Measurements from ENCODE around the gene FAM76B.

Gene FAM76B

DNA sequence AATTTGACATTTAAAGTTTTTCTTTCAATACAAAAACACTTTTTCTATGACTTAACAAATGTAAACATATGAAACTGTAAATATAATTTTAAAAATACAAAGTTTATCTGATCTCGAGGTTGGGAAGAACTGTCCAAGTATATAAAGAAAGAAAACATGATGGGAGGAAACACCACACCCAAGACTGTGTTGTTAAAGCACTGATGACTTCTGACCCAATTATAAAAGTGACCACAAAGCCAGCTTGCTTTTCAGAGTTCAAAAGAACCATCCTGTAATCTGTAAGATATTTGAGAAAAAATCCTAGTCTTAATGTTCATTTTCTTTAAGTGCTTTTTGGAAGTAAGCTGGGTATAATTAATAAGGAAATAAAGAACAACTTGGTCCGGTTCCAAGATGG is 16.3 kb upstream of the FAM76B start:
- DNase-seq (ENCODE audit: low spot score), result no peak
- peaks cover 43% of the 10 kb centered on the region for H3K36me3 ChIP-seq (ENCODE audit: low read depth)
- ATAC-seq (ENCODE audit: low read depth), result no peak

DNA sequence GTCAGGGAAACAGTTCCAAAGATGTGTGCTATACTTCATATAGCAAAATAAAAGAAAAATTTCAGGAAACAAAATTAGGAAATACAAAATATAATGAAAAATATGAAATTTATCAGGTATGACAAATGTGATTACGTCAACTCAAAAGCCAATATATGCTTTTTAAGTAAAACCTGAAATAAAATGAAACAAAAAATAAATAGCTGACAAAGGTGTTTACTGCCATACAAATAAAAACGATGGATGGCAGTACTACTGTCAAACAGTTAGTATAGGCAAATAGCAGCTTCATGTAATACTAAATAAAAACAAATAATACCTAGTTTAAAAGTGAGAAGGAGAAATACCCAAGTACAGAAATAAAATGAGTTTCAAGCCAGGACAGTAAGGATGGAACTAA is 14.4 kb upstream of the FAM76B start:
- Histone ChIP-seq H3K36me3 (ENCODE audit: low read depth) (peaks cover 61% of the 10 kb centered on the region), H3K27me3 (ENCODE audit: insufficient read depth, poor library complexity, severe bottlenecking) (no peaks in the 10 kb centered on the region), H3K9me3 (ENCODE audit: severe bottlenecking) (no peaks in the 10 kb centered on the region), H3K4me1 (ENCODE audit: insufficient read depth, poor library complexity, severe bottlenecking) (no peaks in the 10 kb centered on the region), H3K4me3 (ENCODE audit: severe bottlenecking) (no peak overlapping the region), H3K27ac (ENCODE audit: poor library complexity, severe bottlenecking) (no peak overlapping the region)
- ATAC-seq (ENCODE audit: low read depth) (no peak), DNase-seq (ENCODE audit: low spot score) (no peak)
- TF ChIP-seq, protein P1, sequence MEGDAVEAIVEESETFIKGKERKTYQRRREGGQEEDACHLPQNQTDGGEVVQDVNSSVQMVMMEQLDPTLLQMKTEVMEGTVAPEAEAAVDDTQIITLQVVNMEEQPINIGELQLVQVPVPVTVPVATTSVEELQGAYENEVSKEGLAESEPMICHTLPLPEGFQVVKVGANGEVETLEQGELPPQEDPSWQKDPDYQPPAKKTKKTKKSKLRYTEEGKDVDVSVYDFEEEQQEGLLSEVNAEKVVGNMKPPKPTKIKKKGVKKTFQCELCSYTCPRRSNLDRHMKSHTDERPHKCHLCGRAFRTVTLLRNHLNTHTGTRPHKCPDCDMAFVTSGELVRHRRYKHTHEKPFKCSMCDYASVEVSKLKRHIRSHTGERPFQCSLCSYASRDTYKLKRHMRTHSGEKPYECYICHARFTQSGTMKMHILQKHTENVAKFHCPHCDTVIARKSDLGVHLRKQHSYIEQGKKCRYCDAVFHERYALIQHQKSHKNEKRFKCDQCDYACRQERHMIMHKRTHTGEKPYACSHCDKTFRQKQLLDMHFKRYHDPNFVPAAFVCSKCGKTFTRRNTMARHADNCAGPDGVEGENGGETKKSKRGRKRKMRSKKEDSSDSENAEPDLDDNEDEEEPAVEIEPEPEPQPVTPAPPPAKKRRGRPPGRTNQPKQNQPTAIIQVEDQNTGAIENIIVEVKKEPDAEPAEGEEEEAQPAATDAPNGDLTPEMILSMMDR (IDR thresholded peaks at IDR 0.05; ENCODE audit: poor library complexity, severe bottlenecking), result no peak

More for the DNA sequence above, 16.3 kb upstream of the FAM76B start:
- H3K4me1 ChIP-seq (ENCODE audit: insufficient read depth, poor library complexity, severe bottlenecking), result no peaks in the 10 kb centered on the region
- no peaks in the 10 kb centered on the region for H3K27me3 ChIP-seq (ENCODE audit: insufficient read depth, poor library complexity, severe bottlenecking)
- no peak overlapping the region for H3K27ac ChIP-seq (ENCODE audit: poor library complexity, severe bottlenecking)
- TF ChIP-seq, protein P1 (IDR thresholded peaks at IDR 0.05; ENCODE audit: poor library complexity, severe bottlenecking), result no peak
- no peaks in the 10 kb centered on the region for H3K9me3 ChIP-seq (ENCODE audit: severe bottlenecking)
- H3K4me3 ChIP-seq (ENCODE audit: severe bottlenecking), result no peak overlapping the region

DNA sequence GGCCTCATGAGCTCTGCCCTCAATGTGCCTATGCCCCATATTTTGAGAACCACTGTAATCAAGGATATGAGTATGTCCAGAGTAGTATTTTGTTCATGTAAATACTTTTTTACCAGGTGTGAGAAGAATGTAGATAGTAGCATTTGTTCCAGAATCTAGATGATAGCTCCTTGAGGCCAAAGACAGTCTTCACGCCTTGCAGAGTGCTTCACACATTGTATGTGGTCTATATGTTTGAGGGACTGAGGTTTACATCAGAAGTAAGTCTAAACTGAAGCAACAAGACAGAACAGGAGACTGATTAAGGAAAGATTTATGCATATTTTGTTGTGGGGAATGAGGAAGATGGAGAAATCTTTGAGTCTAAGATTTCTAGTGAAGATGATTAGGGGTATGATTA is 13.2 kb upstream of the FAM76B start:
- Histone ChIP-seq H3K4me1 (ENCODE audit: insufficient read depth, poor library complexity, severe bottlenecking) (no peaks in the 10 kb centered on the region), H3K27ac (ENCODE audit: poor library complexity, severe bottlenecking) (no peak overlapping the region), H3K27me3 (ENCODE audit: insufficient read depth, poor library complexity, severe bottlenecking) (no peaks in the 10 kb centered on the region), H3K36me3 (ENCODE audit: low read depth) (peaks cover 64% of the 10 kb centered on the region), H3K4me3 (ENCODE audit: severe bottlenecking) (no peak overlapping the region), H3K9me3 (ENCODE audit: severe bottlenecking) (no peaks in the 10 kb centered on the region)
- no peak for DNase-seq (ENCODE audit: low spot score)
- ATAC-seq (ENCODE audit: low read depth), result no peak
- TF ChIP-seq, protein P1 (IDR thresholded peaks at IDR 0.05; ENCODE audit: poor library complexity, severe bottlenecking), result no peak

DNA sequence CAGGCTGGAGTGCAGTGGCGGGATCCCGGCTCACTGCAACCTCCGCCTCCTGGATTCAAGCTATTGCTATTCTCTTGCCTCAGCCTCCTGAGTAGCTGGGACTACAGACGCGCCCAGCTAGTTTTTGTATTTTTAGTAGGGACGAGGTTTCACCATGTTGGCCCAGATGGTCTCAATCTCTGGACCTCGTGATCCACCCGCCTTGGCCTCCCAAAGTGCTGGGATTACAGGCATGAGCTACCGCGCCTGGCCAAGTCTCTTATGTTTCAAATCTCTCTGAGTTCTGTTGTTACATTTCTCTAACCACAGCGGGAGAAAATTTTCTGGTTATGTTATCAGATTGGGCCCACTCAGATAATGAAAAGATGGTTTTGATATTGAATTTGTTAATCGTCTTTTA is 10.9 kb upstream of the FAM76B start:
- peaks cover 56% of the 10 kb centered on the region for H3K36me3 ChIP-seq (ENCODE audit: low read depth)
- H3K27ac ChIP-seq (ENCODE audit: poor library complexity, severe bottlenecking), result no peak overlapping the region
- no peaks in the 10 kb centered on the region for H3K4me1 ChIP-seq (ENCODE audit: insufficient read depth, poor library complexity, severe bottlenecking)
- H3K4me3 ChIP-seq (ENCODE audit: severe bottlenecking), result no peak overlapping the region
- no peaks in the 10 kb centered on the region for H3K9me3 ChIP-seq (ENCODE audit: severe bottlenecking)
- TF ChIP-seq, protein P1 (IDR thresholded peaks at IDR 0.05; ENCODE audit: poor library complexity, severe bottlenecking), result no peak
- DNase-seq (ENCODE audit: low spot score) (no peak), ATAC-seq (ENCODE audit: low read depth) (no peak)
- no peaks in the 10 kb centered on the region for H3K27me3 ChIP-seq (ENCODE audit: insufficient read depth, poor library complexity, severe bottlenecking)

DNA sequence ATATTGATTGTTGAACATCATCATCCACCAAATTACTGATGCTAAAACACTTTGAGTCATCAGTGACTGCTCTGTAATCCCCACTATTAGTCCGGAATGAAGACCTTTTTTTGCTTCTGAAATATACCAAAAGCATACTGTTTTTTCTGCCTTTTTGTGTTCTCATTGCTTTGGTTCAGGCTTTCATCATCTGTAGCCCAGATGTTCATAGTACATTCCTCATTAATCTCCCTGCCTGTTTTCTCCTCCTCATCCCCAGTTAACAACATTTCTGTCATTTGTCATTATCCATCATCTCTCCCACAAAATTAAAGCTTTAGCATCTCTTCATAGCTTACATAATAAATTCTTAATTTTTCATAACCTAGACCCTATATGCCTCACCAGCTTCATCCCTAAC is 10.0 kb upstream of the FAM76B start:
- Histone ChIP-seq H3K4me1 (ENCODE audit: insufficient read depth, poor library complexity, severe bottlenecking) (no peaks in the 10 kb centered on the region), H3K27me3 (ENCODE audit: insufficient read depth, poor library complexity, severe bottlenecking) (no peaks in the 10 kb centered on the region), H3K27ac (ENCODE audit: poor library complexity, severe bottlenecking) (no peak overlapping the region), H3K36me3 (ENCODE audit: low read depth) (peaks cover 48% of the 10 kb centered on the region), H3K4me3 (ENCODE audit: severe bottlenecking) (no peak overlapping the region), H3K9me3 (ENCODE audit: severe bottlenecking) (no peaks in the 10 kb centered on the region)
- DNase-seq (ENCODE audit: low spot score) (no peak), ATAC-seq (ENCODE audit: low read depth) (no peak)
- TF ChIP-seq, protein P1 (IDR thresholded peaks at IDR 0.05; ENCODE audit: poor library complexity, severe bottlenecking), result no peak
